Measurements from ENCODE around the gene GREB1.

GRCh38 chr2:11532416-11533055, 1.3 kb upstream of the GREB1 start:
- TF ChIP-seq CTCF (conservative IDR thresholded peaks at IDR 0.05) (no peak), EZH2 (IDR thresholded peaks at IDR 0.05; ENCODE audit: low read depth) (no peak)
